Smooth muscle cell of trachea (primary cell): ENCODE data around the gene UGT2B28. TPM values are rescaled to one million over a fixed set of nuclear protein-coding genes. Genes with fewer than 3 reads are reported as not detected.

ENCODE experiments used
- total RNA-seq: library from RNA; depleted of rRNA; stranded (reverse); fragments of >200 nt; gene quantifications from 2 replicates; pipeline ENCODE4 v1.2.1, GENCODE V29; 2014

Gene UGT2B28
- total RNA-seq, result not detected in 2 replicates

DNA sequence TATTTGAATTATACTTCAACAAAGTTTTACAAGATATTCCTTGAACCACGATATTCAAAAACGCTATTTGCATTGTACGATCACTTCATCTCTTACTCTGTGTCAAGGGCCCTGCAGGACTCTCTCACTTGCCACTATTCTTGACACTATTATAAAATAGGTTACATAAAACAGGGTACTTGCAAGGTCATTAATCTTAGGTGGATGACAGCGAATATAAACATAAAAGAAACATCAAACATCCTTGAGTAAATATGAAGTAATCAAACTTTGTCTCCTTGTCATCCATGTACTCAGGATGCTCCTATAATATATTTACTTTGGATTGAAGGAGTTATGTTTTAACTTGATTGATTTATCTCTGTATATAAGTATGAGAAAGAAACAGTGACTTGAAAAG is at the start of gene UGT2B28:
Gene UGT2B28 (plus strand): TSS at position 395 of the 400 bp plus-strand sequence. CDS start 26 bp downstream, outside the sequence.

Other genes with a start within 250 kb of the UGT2B28 start
- under 0.01 TPM in 1 of 2 replicates, not detected in the other for gene UGT2B7, start 184.0 kb upstream of the UGT2B28 start, total RNA-seq
- gene UGT2B11, start 65.7 kb upstream of the UGT2B28 start, total RNA-seq, result not detected in 2 replicates
- not detected in 2 replicates for gene UGT2B4, start 215.4 kb downstream of the UGT2B28 start, total RNA-seq